Kidney (tissue), 14 donors: ENCODE measurements around the gene HINT3. TPM values are rescaled to one million over a fixed set of nuclear protein-coding genes. Genes with fewer than 3 reads are reported as not detected.
"Not testable (repeated sequence)": the region's sequence is repeated elsewhere in the genome, so short reads cannot be mapped to it uniquely, and the experiment has no call there.

Experiments used
- DNase-seq, 5 donors: peaks; one replicate each; pipeline ENCODE4 v3.0.0-alpha.2; 2013 to 2020
- FAIRE-seq: peaks from 2 replicates; lab custom pipeline; 2012; peaks lifted over from hg19 to GRCh38; lab: Jason Lieb, UNC
- H3K27ac ChIP-seq, 2 donors: one replicate each; pipeline ENCODE4 v1.7.0; 2013; ENCODE audit warnings: low read depth in 2 of 2, low read length in 2 of 2, inconsistent platforms in 1 of 2
- H3K27me3 ChIP-seq: one replicate; pipeline ENCODE4 v1.7.1; 2013; ENCODE audit warnings: low read length, inconsistent platforms; ENCODE audit not compliant: control insufficient read depth, insufficient read depth
- H3K36me3 ChIP-seq, 3 donors: one replicate each; pipeline versions ENCODE4 v1.7.0 to v1.7.1; 2013; ENCODE audit warnings: low read length in 3 of 3, control low read depth in 1 of 3, inconsistent platforms in 1 of 3; ENCODE audit not compliant: insufficient read depth in 3 of 3, control insufficient read depth in 2 of 3
- H3K4me1 ChIP-seq, 3 donors: one replicate each; pipeline versions ENCODE4 v1.7.0 to v1.7.1; 2013; ENCODE audit warnings: low read length in 3 of 3, inconsistent platforms in 1 of 3, low read depth in 1 of 3; ENCODE audit not compliant: control insufficient read depth in 2 of 3, insufficient read depth in 2 of 3
- H3K4me3 ChIP-seq, 3 donors: one replicate each; pipeline versions ENCODE4 v1.7.0 to v1.8.1; 2013; ENCODE audit warnings: low read length in 3 of 3, control low read depth in 1 of 3, inconsistent platforms in 1 of 3
- H3K9ac ChIP-seq, 3 donors: one replicate each; pipeline versions ENCODE4 v1.7.0 to v1.7.1; 2013; ENCODE audit warnings: low read length in 3 of 3, control low read depth in 1 of 3, inconsistent platforms in 1 of 3
- H3K9me3 ChIP-seq, 3 donors: one replicate each; pipeline versions ENCODE4 v1.7.0 to v1.7.1; 2013; ENCODE audit warnings: low read length in 3 of 3, control low read depth in 1 of 3, inconsistent platforms in 1 of 3; ENCODE audit not compliant: control insufficient read depth in 2 of 3, insufficient read depth in 1 of 3
- intact Hi-C: fragments of 100-400 bp; cut with DNase I; formaldehyde crosslinking; loops from one replicate; pipeline ENCODE4 v1.11.1; 2022
- polyA plus RNA-seq: library from polyadenylated mRNA; stranded (reverse); fragments of 350-450 nt; fragmentation: Illumina TruSeq; extraction: RNeasy Lipid Tissue Mini Kit (QIAGEN cat#74804); gene quantifications from one replicate; pipeline ENCODE4 v1.2.3, GENCODE V29; 2014; ENCODE audit warnings: low read depth, low replicate concordance; ENCODE audit not compliant: insufficient read depth
- total RNA-seq: library from RNA; stranded (reverse); fragmentation: NEBNext Ultra II Directional; extraction: Animal tissue kit (Norgen Biotek cat#: 25700); gene quantifications from one replicate; pipeline ENCODE4 v1.2.1, GENCODE V29; 2021
- TF ChIP-seq, protein P1 (sequence below): IDR thresholded peaks from 3 replicates; pipeline ENCODE4 v1.5.1; 2012; ENCODE audit warnings: mild to moderate bottlenecking, moderate library complexity, borderline replicate concordance; ENCODE audit not compliant: insufficient read depth; ENCODE audit errors: extremely low read depth
- donor health status: control.
- donor health status: control.
- donor health status: control.
- donor health status: control.
- donor health status: control.
- donor health status: DM: yes; HTN: yes; CAD: no.
- donor health status: Normal renal cell carcinoma (clear cell type).

The HINT3 gene
- total and polyA plus RNA-seq, 2 donors from 2014 or later: 18.9 to 21.4 TPM

DNA sequence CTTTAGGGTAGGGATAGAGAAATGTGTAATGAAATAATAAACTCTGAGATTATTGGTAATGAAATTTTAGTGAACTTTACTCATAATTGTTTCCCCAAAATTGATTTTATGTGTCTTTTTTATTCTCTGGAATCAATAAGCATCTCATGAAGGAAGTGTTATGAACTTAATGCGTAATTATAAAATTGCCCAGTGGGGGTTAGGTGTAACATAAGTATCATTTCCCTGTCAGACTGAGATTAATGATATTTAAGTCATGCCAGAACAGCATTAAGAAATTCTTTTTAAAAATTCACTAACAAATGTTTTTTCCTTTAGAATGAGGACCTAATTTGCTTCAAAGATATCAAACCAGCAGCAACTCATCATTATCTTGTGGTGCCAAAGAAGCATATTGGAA, 10.0 kb downstream of the HINT3 start:
- FAIRE-seq: no peak
- H3K27ac ChIP-seq: no peak overlapping the region

DNA sequence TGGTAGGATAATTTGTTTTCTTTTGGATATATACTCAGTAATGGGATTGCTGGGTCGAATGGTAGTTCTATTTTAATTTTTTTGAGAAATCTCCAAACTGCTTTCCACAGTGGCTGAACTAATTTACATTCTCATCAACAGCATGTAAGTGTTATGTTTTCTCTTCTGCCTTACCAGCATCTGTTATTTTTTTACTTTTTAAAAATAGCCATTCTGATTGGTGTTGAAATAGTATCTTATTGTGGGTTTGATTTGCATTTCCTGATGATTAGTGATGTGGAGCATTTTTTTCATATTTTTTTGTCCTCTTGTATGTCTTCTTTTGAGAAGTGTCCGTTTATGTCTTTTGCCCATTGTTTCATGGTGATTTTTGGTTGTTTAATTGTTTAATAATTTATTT, 11.9 kb downstream of the HINT3 start:
- no peaks in the 10 kb centered on the region for H3K4me1 ChIP-seq
- H3K9me3 ChIP-seq: no peaks in the 10 kb centered on the region
- TF ChIP-seq, protein P1, sequence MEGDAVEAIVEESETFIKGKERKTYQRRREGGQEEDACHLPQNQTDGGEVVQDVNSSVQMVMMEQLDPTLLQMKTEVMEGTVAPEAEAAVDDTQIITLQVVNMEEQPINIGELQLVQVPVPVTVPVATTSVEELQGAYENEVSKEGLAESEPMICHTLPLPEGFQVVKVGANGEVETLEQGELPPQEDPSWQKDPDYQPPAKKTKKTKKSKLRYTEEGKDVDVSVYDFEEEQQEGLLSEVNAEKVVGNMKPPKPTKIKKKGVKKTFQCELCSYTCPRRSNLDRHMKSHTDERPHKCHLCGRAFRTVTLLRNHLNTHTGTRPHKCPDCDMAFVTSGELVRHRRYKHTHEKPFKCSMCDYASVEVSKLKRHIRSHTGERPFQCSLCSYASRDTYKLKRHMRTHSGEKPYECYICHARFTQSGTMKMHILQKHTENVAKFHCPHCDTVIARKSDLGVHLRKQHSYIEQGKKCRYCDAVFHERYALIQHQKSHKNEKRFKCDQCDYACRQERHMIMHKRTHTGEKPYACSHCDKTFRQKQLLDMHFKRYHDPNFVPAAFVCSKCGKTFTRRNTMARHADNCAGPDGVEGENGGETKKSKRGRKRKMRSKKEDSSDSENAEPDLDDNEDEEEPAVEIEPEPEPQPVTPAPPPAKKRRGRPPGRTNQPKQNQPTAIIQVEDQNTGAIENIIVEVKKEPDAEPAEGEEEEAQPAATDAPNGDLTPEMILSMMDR: no peak
- no peak overlapping the region for H3K27ac ChIP-seq
- peaks cover 0 to 6% (median 4%) of the 10 kb centered on the region in 3 donors for H3K36me3 ChIP-seq
- FAIRE-seq (no peak), DNase-seq (no peak)
- no peaks in the 10 kb centered on the region for H3K27me3 ChIP-seq
- H3K4me3 ChIP-seq: no peak overlapping the region
- intact Hi-C loops: no loop called here
- no peak overlapping the region for H3K9ac ChIP-seq

More for the DNA sequence above, 10.0 kb downstream of the HINT3 start:
- TF ChIP-seq, protein P1: no peak
- H3K27me3 ChIP-seq: no peaks in the 10 kb centered on the region
- no peaks in the 10 kb centered on the region for H3K9me3 ChIP-seq
- H3K36me3 ChIP-seq: peaks cover 0 to 6% (median 4%) of the 10 kb centered on the region in 3 donors
- intact Hi-C loops: no loop called here
- no peak for DNase-seq
- H3K4me1 ChIP-seq: no peaks in the 10 kb centered on the region
- no peak overlapping the region for H3K9ac ChIP-seq
- no peak overlapping the region for H3K4me3 ChIP-seq

DNA sequence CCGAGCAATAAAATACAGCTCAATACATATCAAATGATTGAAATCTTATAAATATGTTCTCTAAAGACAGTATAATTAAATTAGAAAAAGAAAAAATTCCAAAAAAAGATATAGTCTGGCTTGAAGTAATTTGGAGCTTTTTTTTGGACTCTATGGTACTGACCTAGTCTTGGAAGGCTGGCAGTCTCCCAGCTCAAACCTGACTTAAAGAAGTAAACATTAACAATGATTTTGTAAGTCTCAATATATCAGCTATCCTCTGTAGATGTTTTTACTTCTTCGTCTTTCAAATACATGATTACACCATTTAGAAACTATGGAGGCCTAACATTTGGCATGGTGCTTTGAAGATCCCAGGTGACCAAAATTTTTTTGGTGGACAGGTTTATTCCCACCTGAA, 14.2 kb downstream of the HINT3 start:
- TF ChIP-seq, protein P1: no peak
- Histone ChIP-seq H3K27me3 (no peaks in the 10 kb centered on the region), H3K4me3 (no peak overlapping the region), H3K27ac (no peak overlapping the region), H3K36me3 (peaks cover 4 to 6% (median 4%) of the 10 kb centered on the region in 3 donors), H3K4me1 (no peaks in the 10 kb centered on the region), H3K9ac (no peak overlapping the region), H3K9me3 (no peaks in the 10 kb centered on the region)
- DNase-seq (no peak), FAIRE-seq (no peak)
- intact Hi-C loops: no loop called here

DNA sequence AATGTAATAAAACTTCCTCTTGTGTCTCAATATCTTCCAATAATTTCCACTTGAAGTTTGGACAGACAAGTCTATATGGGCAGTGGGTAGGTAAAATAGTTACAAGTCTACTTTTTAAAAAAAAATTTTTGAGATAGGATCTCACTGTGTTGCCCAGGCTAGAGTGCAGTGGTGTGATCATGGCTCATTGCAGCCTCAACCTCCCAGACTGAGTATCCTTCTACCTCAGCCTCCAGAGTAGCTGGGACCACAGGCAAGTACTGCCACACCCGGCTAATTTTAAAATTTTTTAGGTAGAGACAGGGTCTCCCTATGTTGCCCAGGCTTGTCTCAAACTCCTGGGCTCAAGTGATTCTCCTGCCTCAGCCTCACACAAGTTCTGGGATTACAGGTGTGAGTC, 15.9 kb downstream of the HINT3 start:
- DNase-seq, FAIRE-seq, intact Hi-C loops, H3K9ac ChIP-seq, H3K36me3 ChIP-seq, H3K27me3 ChIP-seq, H3K4me1 ChIP-seq, H3K9me3 ChIP-seq, H3K27ac ChIP-seq, H3K4me3 ChIP-seq: not testable (repeated sequence)
